Muscle layer of colon (tissue), 2 donors: ENCODE data around the gene METRN.

Experiments used
- H3K27ac ChIP-seq: one replicate; pipeline ENCODE4 v1.7.0; 2013; ENCODE audit warnings: low read depth, mild to moderate bottlenecking, low read length, moderate library complexity
- H3K27me3 ChIP-seq, 2 donors: one replicate each; pipeline ENCODE4 v1.7.0; 2013; ENCODE audit warnings: low read length in 2 of 2, mild to moderate bottlenecking in 2 of 2; ENCODE audit not compliant: insufficient read depth in 2 of 2, control insufficient read depth in 1 of 2
- H3K36me3 ChIP-seq: one replicate; pipeline ENCODE4 v1.7.0; 2013; ENCODE audit warnings: mild to moderate bottlenecking, low read length; ENCODE audit not compliant: insufficient read depth
- H3K4me1 ChIP-seq: one replicate; pipeline ENCODE4 v1.7.0; 2013; ENCODE audit warnings: mild to moderate bottlenecking, low read length; ENCODE audit not compliant: insufficient read depth
- H3K4me3 ChIP-seq, 2 donors: one replicate each; pipeline ENCODE4 v1.7.0; 2013; ENCODE audit warnings: low read length in 2 of 2, low read depth in 1 of 2, mild to moderate bottlenecking in 1 of 2, moderate library complexity in 1 of 2
- H3K9ac ChIP-seq: one replicate; pipeline ENCODE4 v1.7.0; 2013; ENCODE audit warnings: low read length
- H3K9me3 ChIP-seq: one replicate; pipeline ENCODE4 v1.7.0; 2013; ENCODE audit warnings: mild to moderate bottlenecking, low read length
- donor health status: abdominal sarcoma.
- donor health status: Adenocarcinoma of cecum.

Gene METRN

DNA sequence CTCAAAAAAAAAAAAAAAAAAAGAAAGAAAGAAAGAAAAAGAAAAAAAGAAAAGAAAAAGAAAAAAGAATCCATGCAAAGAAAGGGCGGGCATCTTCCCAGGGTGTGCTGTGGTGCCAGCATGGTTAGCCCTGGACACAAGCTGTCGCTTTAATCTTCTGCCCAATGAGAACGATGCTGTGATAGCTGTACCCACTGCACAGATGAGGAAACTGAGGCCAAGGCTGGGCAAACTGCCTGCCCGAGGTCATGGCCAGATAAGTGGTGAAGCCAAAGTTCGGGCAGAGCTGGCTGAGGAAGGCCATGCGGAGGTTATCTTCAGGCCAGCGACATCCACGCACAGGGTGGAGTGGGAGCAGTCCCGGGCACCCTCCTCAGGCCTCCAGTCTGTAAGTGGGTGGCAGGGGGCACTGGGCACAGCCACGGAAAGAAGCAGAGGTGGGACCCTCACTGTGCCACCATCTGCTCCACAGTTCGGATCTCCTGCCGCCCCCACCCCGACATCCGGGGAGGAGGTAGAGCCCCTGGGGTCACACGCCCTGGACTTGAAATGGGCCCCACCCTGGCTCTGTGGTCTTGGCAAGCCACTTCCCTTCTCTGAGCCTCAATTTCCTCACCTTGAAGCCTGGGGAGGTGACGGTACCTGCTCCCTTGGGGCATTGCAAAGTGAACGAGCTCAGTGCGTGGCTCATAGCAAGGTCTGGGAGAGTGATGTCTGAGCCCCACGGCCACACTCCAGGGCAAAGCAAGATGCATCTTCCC, 15.8 kb upstream of the METRN start:
- Histone ChIP-seq H3K4me1 (no peaks in the 10 kb centered on the region), H3K4me3 (no peak overlapping the region), H3K9me3 (no peaks in the 10 kb centered on the region), H3K9ac (no peak overlapping the region), H3K27me3 (peaks cover 10 to 71% of the 10 kb centered on the region in 2 donors), H3K27ac (no peak overlapping the region), H3K36me3 (no peaks in the 10 kb centered on the region)

DNA sequence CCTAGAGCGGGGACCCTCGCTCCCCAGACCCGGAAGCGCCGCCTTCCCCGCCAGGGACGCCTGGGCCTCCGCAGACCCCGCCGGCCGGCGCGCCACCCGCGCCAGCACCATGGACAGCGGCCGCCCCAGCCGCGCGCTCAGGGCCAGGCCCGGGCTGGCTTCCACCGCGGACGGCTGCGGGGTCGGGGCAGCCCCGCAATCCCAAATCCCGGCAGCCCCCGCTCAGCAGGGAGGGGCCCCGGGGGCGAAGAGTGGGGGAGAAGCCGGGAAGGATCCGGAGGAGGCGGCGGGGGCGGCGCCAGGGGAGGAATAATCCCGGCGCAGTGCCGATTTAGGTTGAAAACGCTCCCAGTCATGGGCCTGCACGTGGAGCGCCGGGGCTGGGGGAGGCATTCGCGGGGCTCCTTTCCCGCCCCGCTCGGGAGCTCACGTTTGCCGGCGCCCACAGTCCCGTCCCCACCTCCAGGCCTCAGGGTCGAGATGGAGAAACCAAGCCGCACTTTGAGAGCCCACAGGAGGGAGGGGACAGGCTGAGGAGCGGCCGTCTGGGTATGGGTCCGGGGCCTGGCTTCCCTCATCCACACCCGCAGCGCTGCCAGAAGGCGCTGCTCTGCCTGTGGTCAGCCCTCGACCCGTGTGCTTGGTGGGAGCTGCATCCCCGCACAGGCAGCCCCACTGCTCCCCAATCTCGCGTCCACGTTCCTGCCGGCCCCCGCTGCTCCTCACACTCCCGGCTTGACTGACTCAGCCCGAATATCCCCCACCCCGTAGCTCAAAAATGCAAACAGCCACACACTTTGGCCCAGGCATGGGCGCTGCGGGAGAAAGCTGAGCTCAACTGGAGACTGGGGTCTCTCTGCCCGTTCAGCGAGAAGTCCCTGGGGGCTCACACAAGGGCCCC, 14.0 kb upstream of the METRN start:
- Histone ChIP-seq H3K4me1 (no peaks in the 10 kb centered on the region), H3K9ac (no peak overlapping the region), H3K27ac (no peak overlapping the region), H3K4me3 (no peak overlapping the region), H3K27me3 (peaks cover 13 to 65% of the 10 kb centered on the region in 2 donors), H3K36me3 (no peaks in the 10 kb centered on the region), H3K9me3 (no peaks in the 10 kb centered on the region)

DNA sequence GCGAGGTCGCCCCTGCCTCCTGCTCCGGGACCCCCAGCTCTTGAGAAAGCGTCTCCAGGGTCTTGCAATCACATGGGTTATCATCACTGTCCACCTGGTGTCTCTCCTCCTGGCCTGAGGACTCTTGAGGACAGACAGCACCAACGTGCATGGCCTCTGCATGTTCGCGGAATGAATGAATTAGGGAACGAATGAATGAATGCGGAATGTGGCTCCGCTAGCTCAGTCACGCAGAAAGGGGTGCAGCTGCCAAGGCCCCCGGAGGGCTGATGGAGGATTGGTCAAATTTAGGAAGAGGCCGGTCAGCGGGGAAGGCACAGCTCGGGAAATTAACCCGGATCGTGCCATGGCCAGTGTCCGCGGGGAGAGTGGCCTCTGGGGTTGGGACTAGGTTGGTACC, 12.6 kb upstream of the METRN start:
- Histone ChIP-seq H3K27ac (no peak overlapping the region), H3K4me1 (no peaks in the 10 kb centered on the region), H3K9me3 (no peaks in the 10 kb centered on the region), H3K36me3 (no peaks in the 10 kb centered on the region), H3K9ac (no peak overlapping the region), H3K27me3 (peaks cover 17 to 74% of the 10 kb centered on the region in 2 donors), H3K4me3 (no peak overlapping the region)

DNA sequence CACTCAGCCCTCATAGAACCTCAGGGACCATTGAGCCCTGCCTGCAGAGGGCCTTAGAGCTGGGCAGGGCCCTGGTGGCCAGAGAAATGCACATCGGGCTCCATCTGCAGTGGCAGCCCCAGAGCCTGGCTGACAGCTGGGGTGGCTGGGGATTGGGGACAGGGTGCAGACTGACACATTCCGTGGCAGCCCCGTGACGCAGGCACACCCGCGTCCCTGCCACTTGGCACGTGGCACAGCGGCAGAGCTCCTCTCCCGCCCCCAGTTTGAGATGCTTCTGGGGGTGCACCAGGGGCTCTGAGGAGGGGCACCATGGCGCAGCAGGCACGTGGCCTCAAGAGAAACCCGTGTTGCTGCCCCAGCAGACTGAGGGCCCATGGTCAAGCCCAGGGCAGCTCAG, 11.5 kb upstream of the METRN start:
- Histone ChIP-seq H3K36me3 (no peaks in the 10 kb centered on the region), H3K4me1 (no peaks in the 10 kb centered on the region), H3K9me3 (no peaks in the 10 kb centered on the region), H3K27ac (no peak overlapping the region), H3K27me3 (peaks cover 28 to 85% of the 10 kb centered on the region in 2 donors), H3K4me3 (no peak overlapping the region), H3K9ac (no peak overlapping the region)

DNA sequence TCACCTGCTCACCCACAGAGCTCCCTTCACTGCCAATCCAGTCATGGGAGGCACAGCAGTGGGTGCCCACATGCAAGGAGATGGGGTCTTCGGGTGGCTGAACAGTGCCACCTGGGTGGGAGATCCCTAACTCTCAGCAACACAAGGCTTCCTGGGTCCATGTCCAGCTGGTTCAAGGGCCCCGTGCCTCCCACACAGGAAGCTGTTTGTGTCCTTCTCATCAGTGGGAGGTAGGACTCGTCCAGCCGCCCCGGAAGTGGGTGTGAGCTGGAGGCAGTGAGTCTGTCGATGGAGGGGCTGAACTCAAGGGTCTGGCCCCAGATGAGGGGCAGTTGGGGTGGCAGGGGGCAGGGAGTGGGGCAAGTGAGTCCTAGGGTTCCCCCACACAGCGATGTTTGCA, 10.9 kb upstream of the METRN start:
- H3K4me1 ChIP-seq = no peaks in the 10 kb centered on the region
- H3K9me3 ChIP-seq = no peaks in the 10 kb centered on the region
- peaks cover 34 to 91% of the 10 kb centered on the region in 2 donors for H3K27me3 ChIP-seq
- no peaks in the 10 kb centered on the region for H3K36me3 ChIP-seq
- no peak overlapping the region for H3K4me3 ChIP-seq
- no peak overlapping the region for H3K27ac ChIP-seq
- no peak overlapping the region for H3K9ac ChIP-seq

DNA sequence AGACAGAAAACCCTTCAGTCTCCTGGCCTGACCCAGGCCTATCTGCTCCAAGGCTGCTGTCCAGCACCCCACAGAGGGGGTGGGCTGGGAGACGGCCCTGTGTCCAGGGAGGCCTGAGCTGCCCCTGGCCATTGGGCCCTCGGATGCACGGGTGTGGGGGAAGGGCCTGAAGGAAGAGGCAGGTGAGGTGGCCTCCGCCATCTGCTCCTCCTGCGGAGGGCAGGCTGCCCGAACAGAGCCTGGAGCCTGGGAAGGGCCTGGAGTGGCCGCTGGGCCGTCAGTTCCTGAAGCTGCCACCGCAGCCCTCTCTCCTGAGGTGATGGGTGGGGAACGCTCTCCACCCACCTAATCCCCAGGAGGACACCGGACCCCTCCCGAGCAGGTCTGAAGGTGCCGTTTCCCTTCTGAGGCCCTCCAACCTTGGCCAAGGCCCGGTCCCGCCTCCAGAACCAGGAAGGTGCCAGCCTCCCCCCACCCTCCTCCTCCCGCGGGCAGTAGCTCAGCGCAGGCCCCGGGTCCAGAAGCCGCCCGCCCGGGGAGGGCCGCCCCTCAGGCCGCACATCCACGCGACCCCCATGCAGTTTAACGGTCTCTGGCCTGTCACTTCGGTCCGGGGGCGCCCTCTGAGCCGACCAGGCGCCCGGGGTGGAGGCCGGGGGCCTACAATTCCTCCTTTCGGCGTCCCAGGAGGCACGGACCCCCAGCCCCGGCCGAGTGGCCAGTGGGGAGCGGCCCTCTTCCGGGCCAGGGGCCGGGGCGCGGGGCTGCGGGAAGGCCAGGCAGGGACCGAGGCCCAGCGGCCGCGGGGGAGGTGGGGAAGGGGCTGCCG, 10.2 kb upstream of the METRN start:
- no peak overlapping the region for H3K4me3 ChIP-seq
- no peak overlapping the region for H3K9ac ChIP-seq
- no peaks in the 10 kb centered on the region for H3K4me1 ChIP-seq
- H3K27me3 ChIP-seq = peaks cover 41 to 91% of the 10 kb centered on the region in 2 donors
- H3K36me3 ChIP-seq = no peaks in the 10 kb centered on the region
- H3K9me3 ChIP-seq = no peaks in the 10 kb centered on the region
- H3K27ac ChIP-seq = no peak overlapping the region

DNA sequence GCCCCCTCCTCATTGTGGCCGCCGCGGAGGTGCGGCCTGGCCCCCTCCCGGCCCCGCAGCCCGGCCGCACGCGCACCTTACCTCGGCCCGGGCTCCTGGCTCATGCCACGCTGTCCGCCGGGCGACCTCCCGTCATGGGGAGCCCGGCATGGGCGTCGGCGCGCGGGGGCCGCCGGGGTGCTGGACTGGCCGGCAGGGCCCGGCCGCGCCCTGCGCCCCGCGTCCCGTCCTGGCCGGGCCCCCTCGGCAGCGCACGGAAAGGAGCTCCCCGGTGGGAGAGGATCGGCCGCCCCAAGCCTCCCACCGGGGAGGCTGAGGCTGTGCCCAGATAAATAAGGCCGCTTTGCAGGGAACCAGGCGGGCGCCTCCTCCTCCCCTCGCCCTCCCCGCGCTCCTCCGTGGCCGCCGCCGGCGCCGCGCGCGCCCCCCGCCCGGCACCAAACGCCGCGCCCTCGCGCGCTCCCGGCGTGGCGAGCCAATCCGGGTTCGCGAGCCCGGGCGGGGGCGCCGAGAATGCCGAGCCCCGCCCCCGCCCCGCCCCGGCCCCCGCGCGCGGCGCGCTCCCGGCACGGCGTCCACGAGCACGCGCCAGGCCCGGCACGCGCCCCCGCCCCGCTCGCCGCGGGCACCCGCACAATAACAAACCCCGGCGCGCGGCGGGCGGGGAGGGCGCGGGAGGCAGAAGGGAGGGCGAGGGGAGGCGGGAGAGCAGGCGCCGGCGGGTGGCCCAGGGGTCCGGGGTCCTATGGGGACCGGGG, 9.3 kb upstream of the METRN start, which contains the start of gene FBXL16:
Gene FBXL16, minus strand, starts transcription at position 371 of the 758 bp plus-strand sequence. CDS start 8,396 bp downstream, outside the sequence.
- Histone ChIP-seq H3K4me3 (no peak within 1 kb of the TSS), H3K4me1 (no peaks in the 10 kb centered on the region), H3K27me3 (peaks cover 50 to 91% of the 10 kb centered on the region in 2 donors), H3K9ac (no peak within 1 kb of the TSS), H3K9me3 (no peaks in the 10 kb centered on the region), H3K27ac (no peak within 1 kb of the TSS), H3K36me3 (no peaks in the 10 kb centered on the region)

DNA sequence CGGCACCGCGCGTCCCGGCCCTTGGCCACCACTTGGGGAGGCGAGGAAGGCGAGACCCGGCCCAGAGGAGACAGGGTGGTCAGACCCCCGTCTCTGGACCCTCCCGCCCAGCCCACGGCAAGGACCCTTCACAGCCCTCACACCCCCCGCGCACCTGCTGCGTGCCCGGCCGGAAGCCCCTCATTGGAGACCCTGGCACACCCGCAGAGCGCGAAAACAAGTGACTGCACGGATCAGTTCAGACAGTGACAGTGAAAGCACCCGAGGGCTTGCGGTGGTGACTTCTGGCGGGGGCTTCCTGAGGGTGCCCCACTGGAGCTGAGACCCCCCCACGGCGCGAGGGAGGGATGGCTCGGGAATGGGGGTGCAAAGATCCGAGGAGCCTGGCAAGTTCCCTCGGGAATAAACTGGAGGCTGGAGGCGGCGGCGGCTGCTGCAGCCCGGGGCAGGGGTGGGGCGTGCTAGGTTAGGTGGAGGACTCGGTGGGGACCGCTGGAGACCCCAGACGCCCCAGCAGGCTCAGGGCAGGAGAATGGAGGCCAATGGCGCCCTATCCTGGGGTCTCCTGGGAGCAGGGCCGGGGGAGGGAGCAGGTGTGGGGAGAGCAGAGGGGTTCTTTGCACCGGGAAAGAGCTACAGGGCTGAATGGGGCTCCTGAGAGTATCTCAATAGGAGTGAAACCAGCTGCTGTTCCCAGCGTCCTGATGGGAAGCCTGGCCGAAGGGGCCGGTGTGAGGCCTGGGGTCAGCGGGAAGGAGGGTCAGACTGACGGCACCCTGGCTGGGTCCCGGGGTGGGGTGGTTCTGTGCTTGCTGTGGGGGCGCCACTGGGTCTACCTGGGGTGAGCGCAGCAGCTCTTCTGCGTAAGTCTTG, 8.5 kb upstream of the METRN start:
- no peaks in the 10 kb centered on the region for H3K4me1 ChIP-seq
- no peak overlapping the region for H3K4me3 ChIP-seq
- no peaks in the 10 kb centered on the region for H3K9me3 ChIP-seq
- H3K9ac ChIP-seq = no peak overlapping the region
- no peak overlapping the region for H3K27ac ChIP-seq
- H3K36me3 ChIP-seq = no peaks in the 10 kb centered on the region
- peaks cover 57 to 92% of the 10 kb centered on the region in 2 donors for H3K27me3 ChIP-seq

DNA sequence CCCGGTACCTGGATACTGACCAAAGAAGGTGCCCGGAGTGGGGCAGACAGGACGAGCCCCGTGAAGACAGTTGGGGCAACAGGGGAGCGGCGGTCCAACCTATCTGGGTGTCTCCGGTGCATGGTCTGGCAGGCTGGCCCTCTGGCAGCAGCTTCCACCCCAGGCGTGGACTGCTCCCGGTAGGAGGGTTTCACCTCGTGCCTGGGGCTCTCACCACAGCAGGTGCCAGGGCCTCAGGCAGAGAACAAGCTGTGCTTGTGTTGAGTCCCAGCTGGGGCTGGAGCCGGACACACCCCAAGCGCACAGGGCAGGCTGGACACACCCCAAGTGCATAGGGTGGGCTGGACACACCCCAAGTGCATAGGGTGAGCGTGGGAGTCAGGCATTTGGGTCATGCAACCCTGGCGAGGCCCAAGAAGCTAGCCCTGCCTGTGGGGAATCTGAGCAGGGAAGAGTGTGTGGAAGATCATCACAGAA, 7.8 kb upstream of the METRN start:
- no peaks in the 10 kb centered on the region for H3K36me3 ChIP-seq
- peaks cover 59 to 88% of the 10 kb centered on the region in 2 donors for H3K27me3 ChIP-seq
- no peak overlapping the region for H3K4me3 ChIP-seq
- H3K27ac ChIP-seq = no peak overlapping the region
- no peak overlapping the region for H3K9ac ChIP-seq
- H3K9me3 ChIP-seq = no peaks in the 10 kb centered on the region
- no peaks in the 10 kb centered on the region for H3K4me1 ChIP-seq

DNA sequence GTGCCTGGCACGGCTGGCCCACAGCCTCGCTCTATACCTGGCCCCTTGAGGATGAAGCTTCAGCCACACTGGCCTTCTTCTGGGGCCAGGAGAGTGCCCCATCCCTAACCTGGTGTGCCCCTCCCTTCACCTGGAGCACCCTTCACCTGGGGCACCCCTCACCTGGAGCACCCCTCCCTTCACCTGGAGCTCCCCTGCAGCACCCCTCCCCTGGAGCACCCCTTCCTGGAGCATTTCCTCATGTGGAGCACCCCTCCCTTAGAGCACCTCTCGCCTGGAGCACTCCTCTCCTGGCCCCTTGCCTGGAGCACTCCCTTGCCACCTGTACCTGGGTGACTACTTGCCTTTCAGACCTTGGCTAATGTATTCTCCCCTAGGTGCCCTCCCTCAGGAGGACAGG, 6.9 kb upstream of the METRN start:
- Histone ChIP-seq H3K9ac (no peak overlapping the region), H3K4me3 (no peak overlapping the region), H3K27ac (no peak overlapping the region), H3K27me3 (peaks cover 57 to 79% of the 10 kb centered on the region in 2 donors), H3K36me3 (no peaks in the 10 kb centered on the region), H3K4me1 (no peaks in the 10 kb centered on the region), H3K9me3 (no peaks in the 10 kb centered on the region)
